Measurements from ENCODE around the gene LRRC8D. TPM values are rescaled to one million over a fixed set of nuclear protein-coding genes. Genes with fewer than 3 reads are reported as not detected.

Gene LRRC8D
- total RNA-seq, 4 donors from 2014 or later, result 14.4 to 17.7 (median 15.7) TPM

GRCh38 chr1:89973471-89974127, 152.8 kb downstream of the LRRC8D start:
- TF ChIP-seq POLR2A (IDR thresholded peaks at IDR 0.05), result no peak
- no peak for TF ChIP-seq CTCF (IDR thresholded peaks at IDR 0.05)
- H3K4me3 ChIP-seq (ENCODE audit: low read depth, poor library complexity, severe bottlenecking), result no peak overlapping the region
- intact Hi-C loops (cut with DNase I; ENCODE audit: low total_unique reads), result no loop called here
- no peak for DNase-seq (ENCODE audit: low spot score in 2 of 2)
- WGBS, 2 donors, result 90 to 91% methylated on average over 8 of the region's 8 CpGs

- intact Hi-C loops (cut with DNase I; ENCODE audit: low total_unique reads), result no loop called here
- DNase-seq (ENCODE audit: low spot score in 2 of 2), result no peak
- TF ChIP-seq POLR2A (IDR thresholded peaks at IDR 0.05), result no peak
- TF ChIP-seq CTCF (IDR thresholded peaks at IDR 0.05), result no peak
- no peak overlapping the region for H3K4me3 ChIP-seq (ENCODE audit: low read depth, poor library complexity, severe bottlenecking)
- WGBS, 2 donors, result 97 to 98% methylated on average over 4 of the region's 4 CpGs
Measured at GRCh38 chr1:89974256-89974655, 153.4 kb downstream of the LRRC8D start.

- DNase-seq (ENCODE audit: low spot score in 2 of 2), result no peak
- no peak overlapping the region for H3K4me3 ChIP-seq (ENCODE audit: low read depth, poor library complexity, severe bottlenecking)
- intact Hi-C loops (cut with DNase I; ENCODE audit: low total_unique reads), result no loop called here
- 59 to 61% methylated on average over 4 of the region's 4 CpGs for WGBS, 2 donors
- TF ChIP-seq CTCF (IDR thresholded peaks at IDR 0.05), result no peak
- TF ChIP-seq POLR2A (IDR thresholded peaks at IDR 0.05), result no peak
Measured at GRCh38 chr1:89974696-89975470, 154.1 kb downstream of the LRRC8D start.

- no peak for TF ChIP-seq CTCF (IDR thresholded peaks at IDR 0.05)
- no peak for TF ChIP-seq POLR2A (IDR thresholded peaks at IDR 0.05)
- no peak overlapping the region for H3K4me3 ChIP-seq (ENCODE audit: low read depth, poor library complexity, severe bottlenecking)
- no peak for DNase-seq (ENCODE audit: low spot score in 2 of 2)
- 55% methylated on average over 4 of the region's 4 CpGs for WGBS, 2 donors
- intact Hi-C loops (cut with DNase I; ENCODE audit: low total_unique reads), result no loop called here
Measured at GRCh38 chr1:89975540-89976125, 154.8 kb downstream of the LRRC8D start.

GRCh38 chr1:89978755-89979154, 157.9 kb downstream of the LRRC8D start:
- DNase-seq (ENCODE audit: low spot score in 2 of 2), result no peak
- TF ChIP-seq POLR2A (IDR thresholded peaks at IDR 0.05), result no peak
- no peak for TF ChIP-seq CTCF (IDR thresholded peaks at IDR 0.05)
- no peak overlapping the region for H3K4me3 ChIP-seq (ENCODE audit: low read depth, poor library complexity, severe bottlenecking)
- WGBS, 2 donors, result 93 to 97% methylated on average over 1 of the region's 1 CpG
- intact Hi-C loops (cut with DNase I; ENCODE audit: low total_unique reads), result no loop called here

Data from lower leg skin (tissue), 4 donors.